LNCAP (cell line): ENCODE measurements around the gene ITPRID2.

ENCODE experiments used
- TF ChIP-seq, protein P1 (sequence below): fragments of 450-650 bp; IDR thresholded peaks from 2 replicates; pipeline ENCODE4 v1.5.1; 2017; ENCODE audit warnings: mild to moderate bottlenecking

Gene ITPRID2

DNA sequence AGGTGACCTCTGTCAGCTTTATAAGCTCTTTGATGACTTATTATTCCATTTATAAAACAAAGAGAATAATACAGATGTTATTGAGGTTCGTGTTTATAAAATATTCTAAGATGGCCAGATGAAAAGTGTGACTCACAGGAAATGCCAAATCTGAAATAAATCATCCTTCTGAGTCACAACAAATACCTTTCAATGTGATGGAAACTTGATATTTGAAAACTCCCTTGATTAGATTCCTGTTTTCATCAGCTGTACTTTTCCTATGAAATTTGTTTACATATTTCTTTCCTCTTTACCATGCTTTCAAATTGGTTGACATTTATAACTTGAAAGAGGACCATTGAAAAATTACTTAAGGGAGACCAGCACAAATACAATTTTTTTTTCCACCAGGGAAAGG, 63.5 kb downstream of the ITPRID2 start:
- TF ChIP-seq, protein P1, sequence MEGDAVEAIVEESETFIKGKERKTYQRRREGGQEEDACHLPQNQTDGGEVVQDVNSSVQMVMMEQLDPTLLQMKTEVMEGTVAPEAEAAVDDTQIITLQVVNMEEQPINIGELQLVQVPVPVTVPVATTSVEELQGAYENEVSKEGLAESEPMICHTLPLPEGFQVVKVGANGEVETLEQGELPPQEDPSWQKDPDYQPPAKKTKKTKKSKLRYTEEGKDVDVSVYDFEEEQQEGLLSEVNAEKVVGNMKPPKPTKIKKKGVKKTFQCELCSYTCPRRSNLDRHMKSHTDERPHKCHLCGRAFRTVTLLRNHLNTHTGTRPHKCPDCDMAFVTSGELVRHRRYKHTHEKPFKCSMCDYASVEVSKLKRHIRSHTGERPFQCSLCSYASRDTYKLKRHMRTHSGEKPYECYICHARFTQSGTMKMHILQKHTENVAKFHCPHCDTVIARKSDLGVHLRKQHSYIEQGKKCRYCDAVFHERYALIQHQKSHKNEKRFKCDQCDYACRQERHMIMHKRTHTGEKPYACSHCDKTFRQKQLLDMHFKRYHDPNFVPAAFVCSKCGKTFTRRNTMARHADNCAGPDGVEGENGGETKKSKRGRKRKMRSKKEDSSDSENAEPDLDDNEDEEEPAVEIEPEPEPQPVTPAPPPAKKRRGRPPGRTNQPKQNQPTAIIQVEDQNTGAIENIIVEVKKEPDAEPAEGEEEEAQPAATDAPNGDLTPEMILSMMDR: no peak

DNA sequence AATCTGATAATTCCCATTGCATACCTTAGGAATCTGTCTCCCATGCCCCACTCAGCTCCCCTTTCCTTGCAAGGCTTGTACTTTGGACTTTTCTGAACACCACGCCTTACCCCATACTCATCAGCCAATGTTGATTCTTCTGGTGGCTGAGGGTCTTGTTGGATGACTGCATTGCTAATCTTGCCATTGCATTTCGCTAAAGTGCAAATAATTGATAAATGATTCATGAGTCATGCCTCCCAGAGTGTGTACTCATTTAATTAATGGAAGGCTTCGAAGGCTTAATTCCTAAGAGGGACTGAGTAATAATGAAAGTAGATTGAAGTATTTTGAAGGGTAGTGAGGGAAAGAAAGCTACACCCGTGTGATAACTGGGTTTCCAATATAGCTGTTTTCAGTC, 66.1 kb downstream of the ITPRID2 start:
- TF ChIP-seq, protein P1: no peak

DNA sequence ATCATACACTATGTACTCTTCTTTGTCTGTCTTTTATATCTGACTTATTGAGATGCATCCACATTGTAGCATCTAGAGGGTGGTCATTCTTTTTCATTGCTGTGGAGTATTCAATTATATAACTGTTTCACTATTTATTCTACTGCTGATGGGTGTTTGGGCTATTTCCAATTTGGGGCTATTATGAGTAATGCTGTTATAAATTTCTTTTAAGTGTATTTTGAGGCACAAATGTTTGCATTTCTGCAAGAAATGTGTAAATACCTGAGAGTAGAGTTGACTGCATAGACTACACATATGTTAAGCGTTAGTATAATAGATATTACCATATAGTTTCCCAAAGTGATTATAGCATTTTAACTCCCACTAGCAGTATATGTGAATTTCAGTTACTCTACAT, 67.2 kb downstream of the ITPRID2 start:
- TF ChIP-seq, protein P1: no peak

DNA sequence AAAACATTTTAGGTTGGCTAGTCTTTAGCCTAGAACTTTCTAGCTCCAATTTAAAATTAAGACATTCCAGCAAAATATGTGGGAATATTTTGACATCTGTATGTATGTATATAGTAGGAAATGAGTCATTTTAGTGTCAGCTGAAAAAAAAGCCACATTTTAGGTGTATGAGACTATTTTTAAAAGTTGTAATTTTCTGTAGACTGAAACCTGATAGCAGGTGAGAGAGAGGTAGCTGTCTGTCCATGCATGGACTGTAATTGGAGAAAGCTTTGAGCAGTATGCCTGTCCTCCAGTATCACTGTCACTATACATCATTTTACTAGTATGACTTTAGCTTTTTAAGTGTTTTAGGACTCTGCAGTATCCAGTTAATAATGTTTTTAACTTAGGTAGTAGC, 68.0 kb downstream of the ITPRID2 start:
- TF ChIP-seq, protein P1: no peak

DNA sequence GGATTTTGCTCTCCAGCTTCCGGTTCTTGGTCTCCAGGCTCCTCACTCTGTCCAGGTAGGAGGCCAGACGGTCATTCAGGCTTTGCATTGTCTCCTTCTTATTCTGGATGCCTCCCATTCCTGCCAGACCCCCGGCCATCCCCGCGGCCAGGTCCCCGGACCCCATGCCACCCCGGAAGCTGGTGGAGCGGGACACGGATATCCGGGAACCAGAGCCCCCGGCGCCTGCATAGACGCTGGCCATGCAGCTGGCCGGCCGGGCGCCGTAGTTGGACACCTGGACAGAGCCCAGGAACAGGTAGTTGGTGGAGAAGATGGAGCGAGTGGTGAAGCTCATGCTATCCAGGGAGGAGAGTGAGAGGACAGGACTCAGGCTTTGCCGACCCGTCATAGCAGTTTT, 70.6 kb downstream of the ITPRID2 start:
- TF ChIP-seq, protein P1: no peak

DNA sequence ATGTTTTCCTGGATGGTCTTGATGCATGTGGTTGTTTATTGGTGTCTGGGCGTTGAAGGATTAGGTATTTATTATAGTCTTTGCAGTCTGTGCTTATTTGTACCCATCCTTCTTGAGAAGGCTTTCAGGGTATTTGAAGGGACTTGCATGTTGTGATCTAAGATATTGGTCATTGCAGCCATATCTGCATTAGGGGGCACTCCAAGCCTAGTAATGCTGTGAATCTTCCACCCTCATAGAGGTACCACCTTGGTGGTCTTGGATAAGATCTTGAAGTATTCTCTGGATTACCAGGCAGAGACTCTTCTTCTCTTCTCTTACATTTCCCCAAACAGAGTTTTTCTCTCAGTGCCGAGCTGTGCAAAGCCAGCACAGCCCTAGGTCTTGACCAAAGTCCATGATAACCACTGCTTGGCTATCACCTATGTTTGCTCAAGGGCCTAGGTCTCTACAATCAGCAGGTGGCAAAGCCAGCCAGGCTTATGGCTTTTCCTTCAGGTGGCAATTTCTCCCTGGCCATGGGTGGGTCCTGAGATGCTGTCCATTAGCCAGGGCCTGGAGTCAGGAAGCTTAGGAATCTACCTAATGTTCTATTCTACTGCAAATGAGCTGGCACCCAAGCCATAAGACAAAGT, 78.7 kb downstream of the ITPRID2 start:
- TF ChIP-seq, protein P1: no peak

DNA sequence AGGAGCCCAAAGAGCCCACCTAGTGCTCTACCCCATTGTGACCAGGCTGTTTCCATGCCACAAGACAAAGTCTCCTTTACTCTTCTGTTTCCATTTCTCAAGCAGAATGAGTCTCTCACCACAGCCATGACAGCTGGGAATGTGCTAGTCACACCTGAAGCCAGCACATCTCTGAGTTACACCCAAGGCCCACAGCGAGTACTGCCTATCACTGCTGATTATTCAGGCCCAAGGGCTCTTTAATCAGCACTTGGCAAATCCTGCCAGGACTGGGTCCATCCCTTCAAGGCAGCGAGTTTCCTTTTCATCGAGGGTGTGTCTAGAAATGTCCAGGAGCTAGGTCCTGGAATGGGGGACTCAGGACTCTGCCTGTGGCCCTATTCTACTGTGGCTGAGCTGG, 79.5 kb downstream of the ITPRID2 start:
- TF ChIP-seq, protein P1: no peak
